Muscle layer of colon (tissue), 2 donors: ENCODE results near the gene KCNMA1.
A peak's percentile ranks its signal among the peaks of the same experiment; 100 is the strongest.

Experiments used
- H3K27ac ChIP-seq: one replicate; pipeline ENCODE4 v1.7.0; 2013; ENCODE audit warnings: low read depth, mild to moderate bottlenecking, low read length, moderate library complexity
- H3K27me3 ChIP-seq, 2 donors: one replicate each; pipeline ENCODE4 v1.7.0; 2013; ENCODE audit warnings: low read length in 2 of 2, mild to moderate bottlenecking in 2 of 2; ENCODE audit not compliant: insufficient read depth in 2 of 2, control insufficient read depth in 1 of 2
- H3K36me3 ChIP-seq: one replicate; pipeline ENCODE4 v1.7.0; 2013; ENCODE audit warnings: mild to moderate bottlenecking, low read length; ENCODE audit not compliant: insufficient read depth
- H3K4me1 ChIP-seq: one replicate; pipeline ENCODE4 v1.7.0; 2013; ENCODE audit warnings: mild to moderate bottlenecking, low read length; ENCODE audit not compliant: insufficient read depth
- H3K4me3 ChIP-seq, 2 donors: one replicate each; pipeline ENCODE4 v1.7.0; 2013; ENCODE audit warnings: low read length in 2 of 2, low read depth in 1 of 2, mild to moderate bottlenecking in 1 of 2, moderate library complexity in 1 of 2
- H3K9ac ChIP-seq: one replicate; pipeline ENCODE4 v1.7.0; 2013; ENCODE audit warnings: low read length
- H3K9me3 ChIP-seq: one replicate; pipeline ENCODE4 v1.7.0; 2013; ENCODE audit warnings: mild to moderate bottlenecking, low read length
- donor health status: abdominal sarcoma.
- donor health status: Adenocarcinoma of cecum.

The KCNMA1 gene

GRCh38 chr10:77072836-77073662, 564.6 kb downstream of the KCNMA1 start:
- Histone ChIP-seq H3K4me3 (peak overlapping the region in 1 of 2 donors; percentile 19), H3K27ac (peak overlapping the region; percentile 73), H3K9ac (no peak overlapping the region), H3K4me1 (peaks cover 60% of the 10 kb centered on the region), H3K36me3 (peaks cover 13% of the 10 kb centered on the region), H3K9me3 (no peaks in the 10 kb centered on the region), H3K27me3 (no peaks in the 10 kb centered on the region)

- Histone ChIP-seq H3K27me3 (no peaks in the 10 kb centered on the region), H3K27ac (peak overlapping the region; percentile 56), H3K9me3 (no peaks in the 10 kb centered on the region), H3K9ac (no peak overlapping the region), H3K36me3 (peaks cover 13% of the 10 kb centered on the region), H3K4me1 (peaks cover 55% of the 10 kb centered on the region), H3K4me3 (no peak overlapping the region)
Measured at GRCh38 chr10:77072361-77072835, 565.2 kb downstream of the KCNMA1 start.

- Histone ChIP-seq H3K27me3 (no peaks in the 10 kb centered on the region), H3K9ac (no peak overlapping the region), H3K4me3 (no peak overlapping the region), H3K27ac (peak overlapping the region; percentile 56), H3K36me3 (peaks cover 13% of the 10 kb centered on the region), H3K4me1 (peaks cover 51% of the 10 kb centered on the region), H3K9me3 (no peaks in the 10 kb centered on the region)
Measured at GRCh38 chr10:77071956-77072355, 565.7 kb downstream of the KCNMA1 start.

- H3K4me1 ChIP-seq: peaks cover 42% of the 10 kb centered on the region
- peaks cover 15% of the 10 kb centered on the region for H3K36me3 ChIP-seq
- H3K4me3 ChIP-seq: no peak overlapping the region
- no peaks in the 10 kb centered on the region for H3K27me3 ChIP-seq
- no peak overlapping the region for H3K27ac ChIP-seq
- H3K9ac ChIP-seq: no peak overlapping the region
- no peaks in the 10 kb centered on the region for H3K9me3 ChIP-seq
Measured at GRCh38 chr10:77071001-77071511, 566.6 kb downstream of the KCNMA1 start.

GRCh38 chr10:77070346-77070745, 567.3 kb downstream of the KCNMA1 start:
- Histone ChIP-seq H3K9ac (no peak overlapping the region), H3K4me1 (peaks cover 35% of the 10 kb centered on the region), H3K9me3 (no peaks in the 10 kb centered on the region), H3K27me3 (no peaks in the 10 kb centered on the region), H3K27ac (no peak overlapping the region), H3K36me3 (peaks cover 18% of the 10 kb centered on the region), H3K4me3 (no peak overlapping the region)

- no peaks in the 10 kb centered on the region for H3K9me3 ChIP-seq
- H3K27me3 ChIP-seq: no peaks in the 10 kb centered on the region
- peaks cover 18% of the 10 kb centered on the region for H3K36me3 ChIP-seq
- H3K9ac ChIP-seq: no peak overlapping the region
- no peak overlapping the region for H3K4me3 ChIP-seq
- no peak overlapping the region for H3K27ac ChIP-seq
- peaks cover 22% of the 10 kb centered on the region for H3K4me1 ChIP-seq
Measured at GRCh38 chr10:77068969-77069368, 568.6 kb downstream of the KCNMA1 start.

- no peaks in the 10 kb centered on the region for H3K27me3 ChIP-seq
- peaks cover 15% of the 10 kb centered on the region for H3K4me1 ChIP-seq
- H3K27ac ChIP-seq: no peak overlapping the region
- no peak overlapping the region for H3K4me3 ChIP-seq
- H3K9me3 ChIP-seq: no peaks in the 10 kb centered on the region
- H3K9ac ChIP-seq: no peak overlapping the region
- H3K36me3 ChIP-seq: peaks cover 18% of the 10 kb centered on the region
Measured at GRCh38 chr10:77068272-77068671, 569.3 kb downstream of the KCNMA1 start.

- Histone ChIP-seq H3K4me1 (no peaks in the 10 kb centered on the region), H3K4me3 (no peak overlapping the region), H3K36me3 (peaks cover 5% of the 10 kb centered on the region), H3K9me3 (no peaks in the 10 kb centered on the region), H3K27ac (no peak overlapping the region), H3K9ac (no peak overlapping the region), H3K27me3 (no peaks in the 10 kb centered on the region)
Measured at GRCh38 chr10:77062381-77062780, 575.2 kb downstream of the KCNMA1 start.

GRCh38 chr10:77060913-77061312, 576.7 kb downstream of the KCNMA1 start:
- H3K9ac ChIP-seq: no peak overlapping the region
- H3K27me3 ChIP-seq: no peaks in the 10 kb centered on the region
- peaks cover 2% of the 10 kb centered on the region for H3K36me3 ChIP-seq
- no peak overlapping the region for H3K27ac ChIP-seq
- H3K9me3 ChIP-seq: no peaks in the 10 kb centered on the region
- no peak overlapping the region for H3K4me3 ChIP-seq
- H3K4me1 ChIP-seq: no peaks in the 10 kb centered on the region

- no peak overlapping the region for H3K4me3 ChIP-seq
- H3K9me3 ChIP-seq: no peaks in the 10 kb centered on the region
- H3K27me3 ChIP-seq: no peaks in the 10 kb centered on the region
- no peak overlapping the region for H3K27ac ChIP-seq
- no peaks in the 10 kb centered on the region for H3K4me1 ChIP-seq
- H3K9ac ChIP-seq: no peak overlapping the region
- H3K36me3 ChIP-seq: peaks cover 7% of the 10 kb centered on the region
Measured at GRCh38 chr10:77056650-77057049, 581.0 kb downstream of the KCNMA1 start.

- no peak overlapping the region for H3K4me3 ChIP-seq
- no peaks in the 10 kb centered on the region for H3K9me3 ChIP-seq
- no peaks in the 10 kb centered on the region for H3K4me1 ChIP-seq
- no peak overlapping the region for H3K9ac ChIP-seq
- peaks cover 7% of the 10 kb centered on the region for H3K36me3 ChIP-seq
- H3K27me3 ChIP-seq: no peaks in the 10 kb centered on the region
- H3K27ac ChIP-seq: no peak overlapping the region
Measured at GRCh38 chr10:77052593-77052992, 585.0 kb downstream of the KCNMA1 start.

GRCh38 chr10:77051837-77052236, 585.8 kb downstream of the KCNMA1 start:
- H3K27ac ChIP-seq: no peak overlapping the region
- H3K9me3 ChIP-seq: no peaks in the 10 kb centered on the region
- H3K4me1 ChIP-seq: peaks cover 4% of the 10 kb centered on the region
- H3K27me3 ChIP-seq: no peaks in the 10 kb centered on the region
- H3K36me3 ChIP-seq: peaks cover 7% of the 10 kb centered on the region
- H3K4me3 ChIP-seq: no peak overlapping the region
- no peak overlapping the region for H3K9ac ChIP-seq
